ENCODE measurements around the gene SPSB2.

SPSB2 gene

DNA sequence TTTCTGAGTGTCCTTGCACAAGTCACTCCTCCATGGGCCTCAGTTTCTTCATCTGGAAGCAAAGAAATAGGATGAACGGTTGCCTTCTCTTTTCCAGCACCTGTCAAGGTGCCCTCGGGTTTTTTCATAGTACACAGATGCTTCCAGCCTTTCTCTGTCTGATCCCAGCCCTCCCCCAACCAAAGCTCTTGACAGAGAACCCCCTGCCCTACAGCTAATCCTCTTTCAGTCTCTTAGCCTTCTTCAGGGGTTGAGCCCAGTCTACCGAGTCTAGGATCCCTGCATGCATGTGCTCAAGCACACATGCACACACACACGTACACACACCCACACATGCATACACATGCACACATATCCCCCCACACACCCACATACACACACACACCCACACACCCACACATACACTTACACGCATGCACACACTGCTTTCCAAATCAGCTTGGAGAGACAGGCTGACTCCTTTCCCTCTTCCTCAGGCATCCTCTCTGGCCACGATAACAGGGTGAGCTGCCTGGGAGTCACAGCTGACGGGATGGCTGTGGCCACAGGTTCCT, 26.7 kb downstream of the SPSB2 start:
- H3K4me3 ChIP-seq (ENCODE audit: low read depth, low read length) = no peak overlapping the region
- no peak for DNase-seq (ENCODE audit: low read depth)
- no peak for TF ChIP-seq MYC (IDR thresholded peaks at IDR 0.05; ENCODE audit: low read depth, low read length)
- TF ChIP-seq, protein P1, sequence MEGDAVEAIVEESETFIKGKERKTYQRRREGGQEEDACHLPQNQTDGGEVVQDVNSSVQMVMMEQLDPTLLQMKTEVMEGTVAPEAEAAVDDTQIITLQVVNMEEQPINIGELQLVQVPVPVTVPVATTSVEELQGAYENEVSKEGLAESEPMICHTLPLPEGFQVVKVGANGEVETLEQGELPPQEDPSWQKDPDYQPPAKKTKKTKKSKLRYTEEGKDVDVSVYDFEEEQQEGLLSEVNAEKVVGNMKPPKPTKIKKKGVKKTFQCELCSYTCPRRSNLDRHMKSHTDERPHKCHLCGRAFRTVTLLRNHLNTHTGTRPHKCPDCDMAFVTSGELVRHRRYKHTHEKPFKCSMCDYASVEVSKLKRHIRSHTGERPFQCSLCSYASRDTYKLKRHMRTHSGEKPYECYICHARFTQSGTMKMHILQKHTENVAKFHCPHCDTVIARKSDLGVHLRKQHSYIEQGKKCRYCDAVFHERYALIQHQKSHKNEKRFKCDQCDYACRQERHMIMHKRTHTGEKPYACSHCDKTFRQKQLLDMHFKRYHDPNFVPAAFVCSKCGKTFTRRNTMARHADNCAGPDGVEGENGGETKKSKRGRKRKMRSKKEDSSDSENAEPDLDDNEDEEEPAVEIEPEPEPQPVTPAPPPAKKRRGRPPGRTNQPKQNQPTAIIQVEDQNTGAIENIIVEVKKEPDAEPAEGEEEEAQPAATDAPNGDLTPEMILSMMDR (IDR thresholded peaks at IDR 0.05; ENCODE audit: low read depth, low read length) = no peak
- TF ChIP-seq, protein P2, sequence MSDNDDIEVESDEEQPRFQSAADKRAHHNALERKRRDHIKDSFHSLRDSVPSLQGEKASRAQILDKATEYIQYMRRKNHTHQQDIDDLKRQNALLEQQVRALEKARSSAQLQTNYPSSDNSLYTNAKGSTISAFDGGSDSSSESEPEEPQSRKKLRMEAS (IDR thresholded peaks at IDR 0.05; ENCODE audit: low read depth, low read length) = no peak
- no peak for TF ChIP-seq POLR2A (IDR thresholded peaks at IDR 0.05; ENCODE audit: extremely low read depth, insufficient read length)

DNA sequence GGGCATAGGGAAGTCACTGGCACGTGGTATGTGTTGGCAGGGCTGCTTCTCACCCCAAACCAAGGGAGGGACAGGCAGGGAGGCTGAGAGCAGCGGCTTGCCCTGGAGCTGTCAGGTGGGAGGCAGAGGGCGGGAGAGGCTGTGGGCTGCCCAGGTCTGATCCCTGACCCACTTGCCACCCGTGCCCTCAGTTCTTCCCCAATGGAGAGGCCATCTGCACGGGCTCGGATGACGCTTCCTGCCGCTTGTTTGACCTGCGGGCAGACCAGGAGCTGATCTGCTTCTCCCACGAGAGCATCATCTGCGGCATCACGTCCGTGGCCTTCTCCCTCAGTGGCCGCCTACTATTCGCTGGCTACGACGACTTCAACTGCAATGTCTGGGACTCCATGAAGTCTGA, 27.7 kb downstream of the SPSB2 start:
- DNase-seq (ENCODE audit: low read depth) = no peak
- H3K4me3 ChIP-seq (ENCODE audit: low read depth, low read length) = no peak overlapping the region
- TF ChIP-seq POLR2A (IDR thresholded peaks at IDR 0.05; ENCODE audit: extremely low read depth, insufficient read length) (no peak), MYC (IDR thresholded peaks at IDR 0.05; ENCODE audit: low read depth, low read length) (no peak)
- TF ChIP-seq, protein P2 (IDR thresholded peaks at IDR 0.05; ENCODE audit: low read depth, low read length) = no peak
- TF ChIP-seq, protein P1 (IDR thresholded peaks at IDR 0.05; ENCODE audit: low read depth, low read length) = no peak

DNA sequence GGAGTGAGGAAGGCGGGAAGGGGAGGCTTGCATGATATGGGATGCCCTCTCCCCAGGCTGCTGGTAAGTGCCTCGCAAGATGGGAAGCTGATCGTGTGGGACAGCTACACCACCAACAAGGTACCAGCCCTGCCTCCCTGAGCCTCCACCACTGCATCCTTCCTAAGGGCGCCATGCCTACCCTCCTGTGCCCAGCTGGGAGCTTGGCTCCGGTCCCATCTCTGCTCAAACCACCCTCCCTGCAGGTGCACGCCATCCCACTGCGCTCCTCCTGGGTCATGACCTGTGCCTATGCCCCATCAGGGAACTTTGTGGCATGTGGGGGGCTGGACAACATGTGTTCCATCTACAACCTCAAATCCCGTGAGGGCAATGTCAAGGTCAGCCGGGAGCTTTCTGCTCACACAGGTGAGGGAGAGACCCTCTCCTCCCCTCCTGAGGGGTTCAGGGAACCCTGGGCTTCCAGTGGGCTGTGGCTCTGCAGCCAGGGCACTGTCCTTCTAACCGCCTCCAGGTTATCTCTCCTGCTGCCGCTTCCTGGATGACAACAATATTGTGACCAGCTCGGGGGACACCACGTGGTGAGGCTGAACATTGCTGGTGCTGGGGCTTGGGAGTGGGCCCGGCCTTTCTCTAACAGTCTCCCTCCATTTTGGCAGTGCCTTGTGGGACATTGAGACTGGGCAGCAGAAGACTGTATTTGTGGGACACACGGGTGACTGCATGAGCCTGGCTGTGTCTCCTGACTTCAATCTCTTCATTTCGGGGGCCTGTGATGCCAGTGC, 29.8 kb downstream of the SPSB2 start:
- TF ChIP-seq MYC (IDR thresholded peaks at IDR 0.05; ENCODE audit: low read depth, low read length) (0 out of 2 replicates have a peak, but pooled peaks have one; percentile 15), POLR2A (IDR thresholded peaks at IDR 0.05; ENCODE audit: extremely low read depth, insufficient read length) (no peak)
- TF ChIP-seq, protein P1 (IDR thresholded peaks at IDR 0.05; ENCODE audit: low read depth, low read length) = peak; percentile 33
- TF ChIP-seq, protein P2 (IDR thresholded peaks at IDR 0.05; ENCODE audit: low read depth, low read length) = peak; percentile 87
- DNase-seq (ENCODE audit: low read depth) = peak; percentile 71
- no peak overlapping the region for H3K4me3 ChIP-seq (ENCODE audit: low read depth, low read length)

- H3K4me3 ChIP-seq (ENCODE audit: low read depth, low read length) = no peak overlapping the region
These were observed 31.0 kb downstream of the SPSB2 start for GRCh38 chr12:6842075-6842474.

GRCh38 chr12:6840761-6841515, 32.2 kb downstream of the SPSB2 start, which contains the start of gene GNB3:
GNB3 (plus strand) TSS chr12:6840925; CDS start chr12:6841288, 363 bp downstream.
- no peak within 1 kb of the TSS for H3K4me3 ChIP-seq (ENCODE audit: low read depth, low read length)
- DNase-seq (ENCODE audit: low read depth) = no peak
- no peak for TF ChIP-seq MYC (IDR thresholded peaks at IDR 0.05; ENCODE audit: low read depth, low read length)
- no peak for TF ChIP-seq POLR2A (IDR thresholded peaks at IDR 0.05; ENCODE audit: extremely low read depth, insufficient read length)
- TF ChIP-seq, protein P2 (IDR thresholded peaks at IDR 0.05; ENCODE audit: low read depth, low read length) = no peak
- TF ChIP-seq, protein P1 (IDR thresholded peaks at IDR 0.05; ENCODE audit: low read depth, low read length) = no peak

More at GRCh38 chr12:6842075-6842474, 31.0 kb downstream of the SPSB2 start:
- TF ChIP-seq, protein P2 (IDR thresholded peaks at IDR 0.05; ENCODE audit: low read depth, low read length) = no peak
- TF ChIP-seq POLR2A (IDR thresholded peaks at IDR 0.05; ENCODE audit: extremely low read depth, insufficient read length) (no peak), MYC (IDR thresholded peaks at IDR 0.05; ENCODE audit: low read depth, low read length) (no peak)
- TF ChIP-seq, protein P1 (IDR thresholded peaks at IDR 0.05; ENCODE audit: low read depth, low read length) = no peak
- DNase-seq (ENCODE audit: low read depth) = no peak

Data from NB4 (cell line).